ENCODE results near the gene LRRC9.
"Not testable (repeated sequence)": the region's sequence is repeated elsewhere in the genome, so short reads cannot be mapped to it uniquely, and the experiment has no call there.

Gene LRRC9

DNA sequence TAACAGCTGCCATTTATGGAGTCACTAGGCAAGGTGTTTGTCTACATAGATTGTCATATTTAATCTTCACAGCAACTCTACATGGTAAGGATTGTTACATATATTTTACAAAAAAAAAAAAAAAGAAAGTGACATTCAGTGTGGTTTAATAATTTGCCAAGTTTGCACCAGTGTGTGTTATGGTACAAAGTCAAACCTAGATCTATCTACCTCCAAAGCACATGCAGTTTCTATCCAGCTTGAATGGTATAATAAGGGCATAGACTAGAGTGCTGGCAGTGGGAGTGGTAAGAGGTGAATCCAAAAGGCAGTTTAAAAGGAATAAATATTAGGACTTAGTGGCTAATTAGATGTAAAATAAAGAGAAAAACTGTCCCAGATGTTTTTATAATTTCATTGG, 105.6 kb downstream of the LRRC9 start:
- Histone ChIP-seq H3K27me3 (ENCODE audit: low read length) (no peaks in the 10 kb centered on the region), H3K9me3 (ENCODE audit: insufficient read depth, low read length) (no peaks in the 10 kb centered on the region), H4K20me1 (ENCODE audit: low read depth, low read length) (no peaks in the 10 kb centered on the region), H3K36me3 (ENCODE audit: low read length) (no peaks in the 10 kb centered on the region), H3K9ac (ENCODE audit: low read length) (no peak overlapping the region), H3F3A (ENCODE audit: insufficient read depth) (no peaks in the 10 kb centered on the region), H3K9me2 (replicated peaks; ENCODE audit: insufficient read depth, low read length) (no peaks in the 10 kb centered on the region), H3K79me2 (ENCODE audit: insufficient read depth, low read length) (no peaks in the 10 kb centered on the region), H2AFZ (ENCODE audit: low read depth, low read length, severe bottlenecking) (peak overlapping the region; percentile 10), H3K27ac (ENCODE audit: low read depth, low read length) (no peak overlapping the region), H3K4me2 (ENCODE audit: low read depth, low read length, poor library complexity, severe bottlenecking) (no peak overlapping the region), H3K4me3 (ENCODE audit: insufficient read depth, low read length, poor library complexity, severe bottlenecking) (no peak overlapping the region)
- TF ChIP-seq, protein P1, sequence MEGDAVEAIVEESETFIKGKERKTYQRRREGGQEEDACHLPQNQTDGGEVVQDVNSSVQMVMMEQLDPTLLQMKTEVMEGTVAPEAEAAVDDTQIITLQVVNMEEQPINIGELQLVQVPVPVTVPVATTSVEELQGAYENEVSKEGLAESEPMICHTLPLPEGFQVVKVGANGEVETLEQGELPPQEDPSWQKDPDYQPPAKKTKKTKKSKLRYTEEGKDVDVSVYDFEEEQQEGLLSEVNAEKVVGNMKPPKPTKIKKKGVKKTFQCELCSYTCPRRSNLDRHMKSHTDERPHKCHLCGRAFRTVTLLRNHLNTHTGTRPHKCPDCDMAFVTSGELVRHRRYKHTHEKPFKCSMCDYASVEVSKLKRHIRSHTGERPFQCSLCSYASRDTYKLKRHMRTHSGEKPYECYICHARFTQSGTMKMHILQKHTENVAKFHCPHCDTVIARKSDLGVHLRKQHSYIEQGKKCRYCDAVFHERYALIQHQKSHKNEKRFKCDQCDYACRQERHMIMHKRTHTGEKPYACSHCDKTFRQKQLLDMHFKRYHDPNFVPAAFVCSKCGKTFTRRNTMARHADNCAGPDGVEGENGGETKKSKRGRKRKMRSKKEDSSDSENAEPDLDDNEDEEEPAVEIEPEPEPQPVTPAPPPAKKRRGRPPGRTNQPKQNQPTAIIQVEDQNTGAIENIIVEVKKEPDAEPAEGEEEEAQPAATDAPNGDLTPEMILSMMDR (IDR thresholded peaks at IDR 0.05; ENCODE audit: insufficient read depth, low read length, poor library complexity, severe bottlenecking) = no peak
- no peak for TF ChIP-seq EZH2phosphoT487 (conservative IDR thresholded peaks at IDR 0.05; ENCODE audit: low read length)

DNA sequence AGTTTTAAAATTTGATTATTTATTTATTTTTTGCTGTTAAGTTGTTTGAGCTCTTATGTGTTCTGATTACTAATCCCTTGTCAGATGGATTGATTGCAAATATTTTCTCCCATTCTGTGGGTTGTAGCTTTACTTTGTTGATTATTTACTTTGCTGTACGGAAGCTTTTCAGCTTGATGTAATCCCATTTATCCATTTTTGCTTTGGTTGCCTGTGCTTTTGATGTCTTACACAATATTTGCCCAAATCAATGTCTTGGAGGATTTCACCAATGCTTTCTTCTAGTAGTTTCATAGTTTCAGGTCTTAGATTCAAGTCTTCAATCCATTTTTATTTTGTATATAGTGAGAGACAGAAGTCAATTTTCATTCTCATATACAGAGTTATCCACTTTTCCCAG, 115.2 kb downstream of the LRRC9 start:
- Histone ChIP-seq H3K9me2 (replicated peaks; ENCODE audit: insufficient read depth, low read length) (no peaks in the 10 kb centered on the region), H3K79me2 (ENCODE audit: insufficient read depth, low read length) (no peaks in the 10 kb centered on the region), H3K4me2 (ENCODE audit: low read depth, low read length, poor library complexity, severe bottlenecking) (no peak overlapping the region), H2AFZ (ENCODE audit: low read depth, low read length, severe bottlenecking) (no peak overlapping the region), H4K20me1 (ENCODE audit: low read depth, low read length) (no peaks in the 10 kb centered on the region), H3K9me3 (ENCODE audit: insufficient read depth, low read length) (no peaks in the 10 kb centered on the region), H3K36me3 (ENCODE audit: low read length) (no peaks in the 10 kb centered on the region), H3K27me3 (ENCODE audit: low read length) (no peaks in the 10 kb centered on the region), H3K9ac (ENCODE audit: low read length) (no peak overlapping the region), H3F3A (ENCODE audit: insufficient read depth) (no peaks in the 10 kb centered on the region), H3K27ac (ENCODE audit: low read depth, low read length) (no peak overlapping the region), H3K4me3 (ENCODE audit: insufficient read depth, low read length, poor library complexity, severe bottlenecking) (no peak overlapping the region)
- TF ChIP-seq, protein P1 (IDR thresholded peaks at IDR 0.05; ENCODE audit: insufficient read depth, low read length, poor library complexity, severe bottlenecking) = no peak
- TF ChIP-seq EZH2phosphoT487 (conservative IDR thresholded peaks at IDR 0.05; ENCODE audit: low read length) = no peak

DNA sequence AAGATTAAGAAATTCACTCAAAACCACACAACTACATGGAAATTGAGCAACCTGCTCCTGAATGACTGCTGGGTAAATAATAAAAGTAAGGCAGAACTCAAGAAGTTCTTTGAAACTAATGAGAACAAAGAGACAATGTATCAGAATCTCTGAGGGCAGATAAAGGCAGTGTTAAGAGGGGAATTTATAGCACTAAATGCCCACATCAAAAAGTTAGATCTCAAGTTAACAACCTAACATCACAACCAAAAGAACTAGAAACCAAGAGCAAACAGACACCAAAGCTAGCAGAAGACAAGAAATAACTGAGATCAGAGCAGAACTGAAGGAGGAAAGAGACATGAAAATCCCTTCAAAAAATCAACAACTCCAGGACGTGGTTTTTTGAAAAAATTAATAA, 128.0 kb downstream of the LRRC9 start:
- H3K79me2 ChIP-seq (ENCODE audit: insufficient read depth, low read length); H3K4me3 ChIP-seq (ENCODE audit: insufficient read depth, low read length, poor library complexity, severe bottlenecking); H3K9me3 ChIP-seq (ENCODE audit: insufficient read depth, low read length); H3K27ac ChIP-seq (ENCODE audit: low read depth, low read length); H3K36me3 ChIP-seq (ENCODE audit: low read length); H3K27me3 ChIP-seq (ENCODE audit: low read length); H2AFZ ChIP-seq (ENCODE audit: low read depth, low read length, severe bottlenecking); H4K20me1 ChIP-seq (ENCODE audit: low read depth, low read length); H3K9me2 ChIP-seq (replicated peaks; ENCODE audit: insufficient read depth, low read length); H3K9ac ChIP-seq (ENCODE audit: low read length); H3K4me2 ChIP-seq (ENCODE audit: low read depth, low read length, poor library complexity, severe bottlenecking); H3F3A ChIP-seq (ENCODE audit: insufficient read depth): not testable (repeated sequence)

DNA sequence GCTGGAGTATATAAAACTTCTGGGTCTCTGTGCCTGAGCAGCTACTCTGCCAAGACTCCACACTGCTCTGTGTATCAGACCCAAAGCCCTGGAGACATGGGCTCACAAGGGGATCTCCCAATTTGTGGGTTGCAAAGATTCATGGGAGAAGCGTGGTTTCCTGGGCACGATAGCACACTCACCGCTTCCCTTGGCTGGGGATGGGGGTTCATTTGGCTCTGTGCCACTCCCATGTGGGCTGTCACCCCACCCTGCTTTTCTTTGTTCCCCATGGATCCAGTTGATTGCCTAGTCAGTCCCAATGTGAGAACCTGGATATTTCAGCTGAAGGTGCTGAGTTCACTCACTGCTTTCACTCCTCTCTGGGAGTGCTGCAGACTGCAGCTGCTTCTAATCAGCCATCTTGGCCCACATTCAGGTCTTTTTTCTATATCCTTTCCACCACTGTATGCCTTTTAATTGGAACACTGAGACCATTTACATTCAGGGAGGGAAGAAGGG, 131.8 kb downstream of the LRRC9 start:
- no peak overlapping the region for H3K9ac ChIP-seq (ENCODE audit: low read length)
- no peaks in the 10 kb centered on the region for H3K9me2 ChIP-seq (replicated peaks; ENCODE audit: insufficient read depth, low read length)
- no peaks in the 10 kb centered on the region for H4K20me1 ChIP-seq (ENCODE audit: low read depth, low read length)
- no peak overlapping the region for H3K27ac ChIP-seq (ENCODE audit: low read depth, low read length)
- H3K27me3 ChIP-seq (ENCODE audit: low read length) = no peaks in the 10 kb centered on the region
- no peak overlapping the region for H3K4me3 ChIP-seq (ENCODE audit: insufficient read depth, low read length, poor library complexity, severe bottlenecking)
- no peaks in the 10 kb centered on the region for H3K9me3 ChIP-seq (ENCODE audit: insufficient read depth, low read length)
- H3K36me3 ChIP-seq (ENCODE audit: low read length) = no peaks in the 10 kb centered on the region
- no peak overlapping the region for H2AFZ ChIP-seq (ENCODE audit: low read depth, low read length, severe bottlenecking)
- TF ChIP-seq, protein P1 (IDR thresholded peaks at IDR 0.05; ENCODE audit: insufficient read depth, low read length, poor library complexity, severe bottlenecking) = no peak
- TF ChIP-seq EZH2phosphoT487 (conservative IDR thresholded peaks at IDR 0.05; ENCODE audit: low read length) = no peak
- H3K79me2 ChIP-seq (ENCODE audit: insufficient read depth, low read length) = no peaks in the 10 kb centered on the region
- no peak overlapping the region for H3K4me2 ChIP-seq (ENCODE audit: low read depth, low read length, poor library complexity, severe bottlenecking)
- H3F3A ChIP-seq (ENCODE audit: insufficient read depth) = no peaks in the 10 kb centered on the region

Measured in SU-DHL-6 (cell line).